ENCODE measurements around the gene CDCP1. TPM values are rescaled to one million over a fixed set of nuclear protein-coding genes. Genes with fewer than 3 reads are reported as not detected.
A peak's percentile ranks its signal among the peaks of the same experiment; 100 is the strongest.

The CDCP1 gene
- total and polyA plus RNA-seq, 4 donors = 1.6 to 20.7 (median 4.2) TPM

DNA sequence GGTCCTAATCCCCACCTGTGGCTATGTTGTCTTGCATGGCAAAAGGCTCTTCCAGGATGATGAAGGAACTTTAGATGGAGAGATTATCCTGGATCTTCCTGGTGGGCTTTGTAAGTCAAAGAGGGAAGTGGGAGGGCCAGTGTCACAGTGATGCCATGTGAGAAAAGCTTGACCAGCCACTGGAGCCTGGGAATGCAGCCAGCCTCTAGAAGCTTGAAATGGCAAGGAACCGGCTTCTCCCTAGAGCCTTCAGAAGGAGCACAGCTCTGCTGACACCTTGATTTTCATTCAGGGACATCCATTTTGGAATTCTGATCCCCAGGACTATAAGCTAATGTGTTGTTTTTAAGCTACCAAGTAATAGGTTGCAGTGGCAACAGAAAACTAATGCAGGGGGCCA lies 61.8 kb downstream of the CDCP1 start:
- no peaks in the 10 kb centered on the region for H3K9me3 ChIP-seq (ENCODE audit: control insufficient read depth in 4 of 4, insufficient read depth in 3 of 4, low read length in 3 of 4)
- no peak overlapping the region for H3K27ac ChIP-seq (ENCODE audit: low read depth in 1 of 2, low read length in 1 of 2)
- ATAC-seq (ENCODE audit: insufficient read depth, low FRiP score) = no peak
- TF ChIP-seq, protein P1, sequence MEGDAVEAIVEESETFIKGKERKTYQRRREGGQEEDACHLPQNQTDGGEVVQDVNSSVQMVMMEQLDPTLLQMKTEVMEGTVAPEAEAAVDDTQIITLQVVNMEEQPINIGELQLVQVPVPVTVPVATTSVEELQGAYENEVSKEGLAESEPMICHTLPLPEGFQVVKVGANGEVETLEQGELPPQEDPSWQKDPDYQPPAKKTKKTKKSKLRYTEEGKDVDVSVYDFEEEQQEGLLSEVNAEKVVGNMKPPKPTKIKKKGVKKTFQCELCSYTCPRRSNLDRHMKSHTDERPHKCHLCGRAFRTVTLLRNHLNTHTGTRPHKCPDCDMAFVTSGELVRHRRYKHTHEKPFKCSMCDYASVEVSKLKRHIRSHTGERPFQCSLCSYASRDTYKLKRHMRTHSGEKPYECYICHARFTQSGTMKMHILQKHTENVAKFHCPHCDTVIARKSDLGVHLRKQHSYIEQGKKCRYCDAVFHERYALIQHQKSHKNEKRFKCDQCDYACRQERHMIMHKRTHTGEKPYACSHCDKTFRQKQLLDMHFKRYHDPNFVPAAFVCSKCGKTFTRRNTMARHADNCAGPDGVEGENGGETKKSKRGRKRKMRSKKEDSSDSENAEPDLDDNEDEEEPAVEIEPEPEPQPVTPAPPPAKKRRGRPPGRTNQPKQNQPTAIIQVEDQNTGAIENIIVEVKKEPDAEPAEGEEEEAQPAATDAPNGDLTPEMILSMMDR (IDR thresholded peaks at IDR 0.05; ENCODE audit: control extremely low read depth, extremely low read depth) = no peak
- H3K36me3 ChIP-seq (ENCODE audit: control insufficient read depth in 4 of 4, insufficient read depth in 4 of 4, low read length in 4 of 4) = peaks cover 0 to 6% (median 0%) of the 10 kb centered on the region in 4 donors
- peaks cover 0 to 3% (median 0%) of the 10 kb centered on the region in 5 donors for H3K4me1 ChIP-seq (ENCODE audit: control insufficient read depth in 5 of 5, insufficient read depth in 5 of 5, low read length in 5 of 5)
- H3K9ac ChIP-seq (ENCODE audit: insufficient read depth in 1 of 2, low read length in 2 of 2) = no peak overlapping the region
- no peak for DNase-seq
- H3K4me3 ChIP-seq = no peak overlapping the region
- WGBS, 2 donors = 69 to 96% methylated on average over 1 of the region's 1 CpG
- no peaks in the 10 kb centered on the region for H3K27me3 ChIP-seq (ENCODE audit: control insufficient read depth in 3 of 3, insufficient read depth in 3 of 3, low read length in 2 of 3)

DNA sequence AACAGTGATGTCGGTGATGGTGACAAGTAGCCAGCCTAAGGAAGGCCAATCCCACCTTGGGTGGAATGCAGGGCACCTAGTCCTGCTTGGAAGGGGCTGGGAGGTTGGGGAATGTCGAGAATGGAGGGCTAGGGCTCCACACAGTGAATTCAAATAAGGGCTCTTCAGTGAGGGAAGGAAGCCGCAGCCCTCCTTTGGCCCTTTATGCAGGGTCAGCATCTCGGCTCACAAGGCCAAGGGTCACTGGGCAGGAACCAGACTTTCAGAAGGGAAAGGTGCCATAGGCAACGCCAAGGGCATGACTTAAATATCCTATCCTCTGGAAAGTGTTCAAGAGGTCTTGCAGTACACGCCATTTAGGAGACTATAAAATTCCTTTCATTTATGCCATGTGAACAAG lies 63.2 kb downstream of the CDCP1 start:
- TF ChIP-seq, protein P1 (IDR thresholded peaks at IDR 0.05; ENCODE audit: control extremely low read depth, extremely low read depth) = no peak
- Histone ChIP-seq H3K4me3 (no peak overlapping the region), H3K9me3 (ENCODE audit: control insufficient read depth in 4 of 4, insufficient read depth in 3 of 4, low read length in 3 of 4) (no peaks in the 10 kb centered on the region), H3K4me1 (ENCODE audit: control insufficient read depth in 5 of 5, insufficient read depth in 5 of 5, low read length in 5 of 5) (peaks cover 0 to 3% (median 0%) of the 10 kb centered on the region in 5 donors), H3K9ac (ENCODE audit: insufficient read depth in 1 of 2, low read length in 2 of 2) (no peak overlapping the region), H3K27ac (ENCODE audit: low read depth in 1 of 2, low read length in 1 of 2) (no peak overlapping the region), H3K36me3 (ENCODE audit: control insufficient read depth in 4 of 4, insufficient read depth in 4 of 4, low read length in 4 of 4) (peaks cover 0 to 6% (median 0%) of the 10 kb centered on the region in 4 donors), H3K27me3 (ENCODE audit: control insufficient read depth in 3 of 3, insufficient read depth in 3 of 3, low read length in 2 of 3) (no peaks in the 10 kb centered on the region)
- ATAC-seq (ENCODE audit: insufficient read depth, low FRiP score) = no peak
- 76 to 90% methylated on average over 6 of the region's 6 CpGs for WGBS, 2 donors
- DNase-seq = no peak

GRCh38 chr3:45082142-45082538 lies 64.0 kb downstream of the CDCP1 start:
- ATAC-seq (ENCODE audit: insufficient read depth, low FRiP score) = no peak
- no peaks in the 10 kb centered on the region for H3K27me3 ChIP-seq (ENCODE audit: control insufficient read depth in 3 of 3, insufficient read depth in 3 of 3, low read length in 2 of 3)
- H3K27ac ChIP-seq (ENCODE audit: low read depth in 1 of 2, low read length in 1 of 2) = no peak overlapping the region
- H3K36me3 ChIP-seq (ENCODE audit: control insufficient read depth in 4 of 4, insufficient read depth in 4 of 4, low read length in 4 of 4) = peaks cover 0 to 6% (median 0%) of the 10 kb centered on the region in 4 donors
- H3K4me3 ChIP-seq = no peak overlapping the region
- no peak overlapping the region for H3K9ac ChIP-seq (ENCODE audit: insufficient read depth in 1 of 2, low read length in 2 of 2)
- TF ChIP-seq, protein P1 (IDR thresholded peaks at IDR 0.05; ENCODE audit: control extremely low read depth, extremely low read depth) = no peak
- 82 to 86% methylated on average over 5 of the region's 5 CpGs for WGBS, 2 donors
- peaks cover 0 to 2% (median 0%) of the 10 kb centered on the region in 5 donors for H3K4me1 ChIP-seq (ENCODE audit: control insufficient read depth in 5 of 5, insufficient read depth in 5 of 5, low read length in 5 of 5)
- no peaks in the 10 kb centered on the region for H3K9me3 ChIP-seq (ENCODE audit: control insufficient read depth in 4 of 4, insufficient read depth in 3 of 4, low read length in 3 of 4)
- DNase-seq = peak in 2 of 3 donors; percentile 17 to 58

Measured in lung (tissue), 12 donors.